HG03460 (cell line): Measurements from ENCODE around the gene NHSL2.

Source experiments
- ATAC-seq: cut with Tn5 transposase; IDR thresholded peaks from one replicate; pipeline ENCODE4 v1.9.1; 2021; ENCODE audit not compliant: unreplicated experiment

Gene NHSL2

GRCh38 chrX:71989768-71990426 lies 79.3 kb downstream of the NHSL2 start:
- ATAC-seq, result no peak

GRCh38 chrX:71990518-71990917 lies 79.9 kb downstream of the NHSL2 start:
- no peak for ATAC-seq

DNA sequence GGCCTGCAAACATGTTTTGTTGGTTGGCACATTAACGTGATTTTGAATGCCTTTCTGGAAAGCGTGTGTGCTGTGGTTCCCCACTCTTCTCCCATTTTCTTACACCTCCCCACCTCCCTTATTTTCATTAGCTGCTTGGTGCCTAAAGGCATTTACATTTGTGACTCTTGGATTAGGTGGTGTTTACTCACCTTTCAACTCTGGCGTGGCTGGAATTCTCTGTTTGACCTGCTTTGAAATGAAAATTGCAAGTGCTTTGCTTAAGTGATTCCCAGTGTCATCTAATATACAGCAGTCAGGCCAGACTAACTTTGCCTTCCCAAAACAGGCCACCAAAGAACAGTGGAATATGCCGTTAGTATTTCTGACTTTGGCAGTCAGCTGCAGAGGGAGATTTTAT lies 80.5 kb downstream of the NHSL2 start:
- ATAC-seq, result no peak

- ATAC-seq, result no peak
Measured at GRCh38 chrX:71992711-71993110, 82.1 kb downstream of the NHSL2 start.

GRCh38 chrX:71993371-71993770 lies 82.7 kb downstream of the NHSL2 start:
- no peak for ATAC-seq

DNA sequence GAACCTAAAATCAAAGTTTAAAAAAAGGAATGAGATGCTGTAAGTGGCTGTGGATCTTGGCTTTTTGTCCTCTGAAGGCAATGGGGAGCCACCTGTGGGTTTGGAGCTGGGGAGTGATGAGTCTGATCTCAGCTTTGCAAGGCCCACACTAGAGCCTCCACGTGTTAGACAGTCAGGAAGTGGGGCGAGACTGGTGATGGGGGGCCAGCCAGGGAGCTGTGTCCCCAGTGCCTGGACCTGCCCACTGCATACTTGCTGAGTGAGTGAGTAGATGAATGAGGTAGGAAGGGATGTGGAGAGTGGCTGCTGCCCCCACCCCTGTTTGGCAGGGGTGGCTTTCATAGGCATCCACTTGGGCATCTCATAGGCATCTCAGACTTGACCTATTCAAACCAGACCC lies 84.0 kb downstream of the NHSL2 start:
- no peak for ATAC-seq

GRCh38 chrX:71995122-71995521 lies 84.5 kb downstream of the NHSL2 start:
- no peak for ATAC-seq

DNA sequence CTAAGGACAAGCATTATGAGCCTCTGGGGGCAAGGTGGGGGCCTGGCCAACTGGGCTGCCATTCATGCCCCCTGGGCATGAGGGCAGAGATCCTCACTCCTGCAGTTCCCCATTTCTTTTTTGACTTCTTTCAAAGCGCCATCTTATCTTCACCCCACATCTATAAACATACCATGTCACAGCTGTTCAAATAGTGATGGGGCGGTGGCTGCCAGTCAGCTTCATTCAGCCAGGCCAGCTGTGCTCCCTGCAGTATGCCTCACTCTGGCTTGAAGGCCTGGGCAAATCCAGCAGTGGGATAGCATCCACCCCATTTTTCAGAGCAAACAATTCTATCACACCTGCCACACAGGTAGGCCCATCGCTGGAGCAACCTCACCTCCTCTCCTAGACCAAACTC lies 85.5 kb downstream of the NHSL2 start:
- ATAC-seq, result no peak

DNA sequence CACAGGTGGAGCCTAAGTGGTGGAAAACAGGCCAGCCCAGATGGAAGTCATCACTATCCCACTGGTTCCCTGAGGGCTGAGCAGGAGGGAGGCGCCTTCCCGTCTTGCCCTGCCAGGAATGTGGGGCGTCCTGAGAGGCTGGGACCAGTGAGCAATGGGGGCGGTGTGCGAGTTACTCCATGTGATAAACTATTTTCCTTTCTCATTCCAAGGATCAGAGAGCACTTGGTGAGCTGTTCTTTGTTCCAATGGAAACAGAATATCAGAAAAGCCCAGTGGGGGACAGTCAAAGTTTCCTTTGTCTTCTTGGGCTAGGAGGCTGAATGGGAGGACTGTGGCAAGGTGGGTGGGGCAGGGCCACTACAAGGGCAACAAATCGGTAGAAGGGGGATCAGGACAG lies 86.2 kb downstream of the NHSL2 start:
- no peak for ATAC-seq

DNA sequence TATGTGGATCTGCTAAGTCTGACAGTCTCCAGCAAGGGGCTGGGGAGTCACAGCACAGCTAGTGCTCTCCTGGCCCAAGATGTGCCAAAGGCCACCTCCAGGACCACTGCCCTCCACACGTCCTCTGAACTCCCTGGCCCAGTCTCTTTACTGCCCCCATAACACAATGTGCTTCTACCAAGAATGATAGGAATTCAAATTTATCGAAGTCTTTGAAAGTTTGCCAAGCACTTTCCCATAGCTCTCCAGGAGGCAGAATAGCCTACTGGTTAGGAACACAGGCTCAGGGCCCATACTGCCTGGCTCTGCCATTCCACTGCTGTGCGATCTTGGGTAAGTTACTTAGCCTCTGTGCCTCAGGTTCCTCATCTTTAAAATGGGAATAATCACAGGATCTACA lies 86.7 kb downstream of the NHSL2 start:
- ATAC-seq, result no peak

GRCh38 chrX:71998836-71999509 lies 88.3 kb downstream of the NHSL2 start:
- ATAC-seq, result no peak

GRCh38 chrX:71999535-71999934 lies 88.9 kb downstream of the NHSL2 start:
- no peak for ATAC-seq

DNA sequence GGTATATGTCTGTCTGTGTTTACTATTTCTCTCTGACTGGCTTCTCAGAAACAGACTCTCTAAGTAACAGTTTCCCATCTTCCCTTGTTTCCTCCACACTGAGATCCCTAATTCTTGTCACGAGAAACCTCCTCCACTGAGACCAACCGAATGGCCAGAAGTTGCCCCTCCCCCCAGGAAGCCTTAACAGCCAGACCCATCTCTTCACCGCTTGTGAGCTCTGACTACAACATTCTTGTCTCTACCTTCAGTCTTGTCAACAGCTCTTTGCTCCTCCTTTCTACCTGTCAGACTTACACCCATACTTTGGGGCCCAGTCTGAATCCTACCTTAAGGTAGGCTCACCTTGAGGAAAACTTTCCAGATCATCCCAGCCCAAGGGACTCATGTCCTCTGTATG lies 90.8 kb downstream of the NHSL2 start:
- ATAC-seq, result no peak

- no peak for ATAC-seq
Measured at GRCh38 chrX:72001906-72002305, 91.3 kb downstream of the NHSL2 start.

- no peak for ATAC-seq
Measured at GRCh38 chrX:72002875-72003274, 92.2 kb downstream of the NHSL2 start.

- ATAC-seq, result no peak
Measured at GRCh38 chrX:72003811-72004750, 93.4 kb downstream of the NHSL2 start.

GRCh38 chrX:72005046-72005445 lies 94.4 kb downstream of the NHSL2 start:
- no peak for ATAC-seq

DNA sequence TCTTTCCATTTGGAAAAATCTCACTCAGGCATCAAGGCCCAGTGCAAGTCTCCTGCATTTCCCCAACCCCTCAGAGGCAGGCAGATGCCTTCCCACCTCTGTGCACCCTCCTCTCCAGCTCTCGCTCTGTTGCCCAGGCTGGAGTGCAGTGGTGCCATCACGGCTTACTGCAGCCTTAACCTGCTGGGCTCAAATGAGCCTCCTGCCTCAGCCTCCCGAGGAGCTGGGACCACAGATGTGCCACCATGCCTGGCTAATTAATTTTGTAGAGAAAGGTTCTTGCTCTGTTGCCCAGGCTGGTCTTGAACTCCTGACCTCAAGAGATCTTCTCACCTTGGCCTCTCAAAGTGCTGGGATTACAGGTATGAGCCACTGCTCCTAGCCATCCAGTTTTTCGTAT lies 95.8 kb downstream of the NHSL2 start:
- no peak for ATAC-seq

- no peak for ATAC-seq
Measured at GRCh38 chrX:72009731-72010130, 99.1 kb downstream of the NHSL2 start.

GRCh38 chrX:72011734-72012133 lies 101.1 kb downstream of the NHSL2 start:
- no peak for ATAC-seq

- no peak for ATAC-seq
Measured at GRCh38 chrX:72015383-72015782, 104.7 kb downstream of the NHSL2 start.
